IMR-90 (cell line): Measurements from ENCODE around the gene CERKL.

Experiments
- CTCF ChIP-seq: conservative IDR thresholded peaks from 2 replicates; pipeline ENCODE4 v1.5.1; 2012; ENCODE audit warnings: mild to moderate bottlenecking, low read depth, low read length, improper control_type of control experiment
- POLR2A ChIP-seq: IDR thresholded peaks from 2 replicates; pipeline ENCODE4 v1.6.1; 2012; ENCODE audit warnings: mild to moderate bottlenecking, low read depth, low read length
- RFX5 ChIP-seq: IDR thresholded peaks from 2 replicates; pipeline ENCODE4 v1.8.0; 2012; ENCODE audit warnings: low read depth, mild to moderate bottlenecking, low read length, moderate library complexity

GRCh38 chr2:181680937-181681811, 24.3 kb upstream of the CERKL start:
- TF ChIP-seq CTCF (no peak), RFX5 (no peak), POLR2A (no peak)
